HG02678 (cell line): ENCODE results near the gene KCNMA1.

Experiments
- ATAC-seq: cut with Tn5 transposase; IDR thresholded peaks from one replicate; pipeline ENCODE4 v1.9.1; 2021; ENCODE audit warnings: mild to moderate bottlenecking, moderate library complexity; ENCODE audit not compliant: unreplicated experiment

KCNMA1 gene

GRCh38 chr10:77037735-77038403 is 599.7 kb downstream of the KCNMA1 start:
- no peak for ATAC-seq

- no peak for ATAC-seq
Measured at GRCh38 chr10:77036993-77037734, 600.4 kb downstream of the KCNMA1 start.

- no peak for ATAC-seq
Measured at GRCh38 chr10:77036276-77036675, 601.3 kb downstream of the KCNMA1 start.

- ATAC-seq: no peak
Measured at GRCh38 chr10:77034795-77035194, 602.8 kb downstream of the KCNMA1 start.

GRCh38 chr10:77034240-77034639 is 603.4 kb downstream of the KCNMA1 start:
- no peak for ATAC-seq

GRCh38 chr10:77032188-77032570 is 605.4 kb downstream of the KCNMA1 start:
- no peak for ATAC-seq

- no peak for ATAC-seq
Measured at GRCh38 chr10:77031531-77032187, 605.9 kb downstream of the KCNMA1 start.

- ATAC-seq: no peak
Measured at GRCh38 chr10:77030974-77031373, 606.6 kb downstream of the KCNMA1 start.

- no peak for ATAC-seq
Measured at GRCh38 chr10:77029777-77030717, 607.6 kb downstream of the KCNMA1 start.

- ATAC-seq: no peak
Measured at GRCh38 chr10:77028042-77028441, 609.6 kb downstream of the KCNMA1 start.

- ATAC-seq: peak; percentile 53
Measured at GRCh38 chr10:77027576-77027975, 610.0 kb downstream of the KCNMA1 start.

GRCh38 chr10:77027141-77027540 is 610.5 kb downstream of the KCNMA1 start:
- no peak for ATAC-seq

- ATAC-seq: no peak
Measured at GRCh38 chr10:77026148-77026547, 611.5 kb downstream of the KCNMA1 start.

- no peak for ATAC-seq
Measured at GRCh38 chr10:77024461-77024860, 613.1 kb downstream of the KCNMA1 start.

- ATAC-seq: no peak
Measured at GRCh38 chr10:77023396-77023795, 614.2 kb downstream of the KCNMA1 start.

- no peak for ATAC-seq
Measured at GRCh38 chr10:77022671-77023070, 614.9 kb downstream of the KCNMA1 start.

GRCh38 chr10:77021966-77022490 is 615.6 kb downstream of the KCNMA1 start:
- ATAC-seq: no peak

GRCh38 chr10:77020426-77021040 is 617.1 kb downstream of the KCNMA1 start:
- ATAC-seq: no peak

- no peak for ATAC-seq
Measured at GRCh38 chr10:77016855-77017254, 620.8 kb downstream of the KCNMA1 start.

GRCh38 chr10:77016278-77016815 is 621.3 kb downstream of the KCNMA1 start:
- no peak for ATAC-seq
